SK-N-SH (cell line): ENCODE measurements around the gene USP11.

ENCODE experiments used
- EP300 ChIP-seq, 2 experiments: IDR thresholded peaks; 2 replicates each; pipeline versions ENCODE4 v1.4.0 to v1.6.1; 2012; ENCODE audit warnings: borderline replicate concordance in 1 of 2, low read depth in 1 of 2, low read length in 1 of 2
- FOXJ3 ChIP-seq: sonication (generic); formaldehyde crosslinking; IDR thresholded peaks from 2 replicates; pipeline ENCODE4 v1.5.1; 2020; ENCODE audit warnings: mild to moderate bottlenecking, missing genetic modification reagents
- FOXM1 ChIP-seq: IDR thresholded peaks from 2 replicates; pipeline ENCODE4 v1.4.0; 2012; ENCODE audit warnings: low read depth, mild to moderate bottlenecking
- JUND ChIP-seq: IDR thresholded peaks from 2 replicates; pipeline ENCODE4 v1.4.0; 2012
- MEF2A ChIP-seq: IDR thresholded peaks from 2 replicates; pipeline ENCODE4 v1.4.0; 2012; ENCODE audit warnings: low read depth, borderline replicate concordance
- POLR2AphosphoS5 ChIP-seq: IDR thresholded peaks from 2 replicates; pipeline ENCODE4 v1.6.1; 2012; ENCODE audit warnings: low read depth, low read length
- RAD21 ChIP-seq: IDR thresholded peaks from 2 replicates; pipeline ENCODE4 v1.6.1; 2012; ENCODE audit warnings: mild to moderate bottlenecking, low read length
- RFX5 ChIP-seq: IDR thresholded peaks from 2 replicates; pipeline ENCODE4 v1.6.1; 2012; ENCODE audit warnings: mild to moderate bottlenecking, improper control_type of control experiment, low read length
- TAF1 ChIP-seq: IDR thresholded peaks from 2 replicates; pipeline ENCODE4 v1.6.1; 2012; ENCODE audit warnings: low read depth, mild to moderate bottlenecking, low read length, moderate library complexity, borderline replicate concordance
- TCF12 ChIP-seq: IDR thresholded peaks from 2 replicates; pipeline ENCODE4 v1.4.0; 2012
- ZBTB33 ChIP-seq: IDR thresholded peaks from 2 replicates; pipeline ENCODE4 v1.4.0; 2012; ENCODE audit warnings: low read depth, borderline replicate concordance
- TF ChIP-seq, protein P1 (sequence below): fragments of 200-600 bp; sonication (generic); IDR thresholded peaks from 2 replicates; pipeline ENCODE4 v1.6.1; 2017; ENCODE audit warnings: antibody characterized with exemption, mild to moderate bottlenecking, moderate library complexity
- TF ChIP-seq, protein P2 (sequence below): fragments of 150-350 bp; IDR thresholded peaks from 2 replicates; pipeline ENCODE4 v1.6.1; 2017; ENCODE audit warnings: antibody characterized with exemption, low read length, low read depth, borderline replicate concordance
- TF ChIP-seq, protein P3 (sequence below): IDR thresholded peaks from 2 replicates; pipeline ENCODE4 v1.4.0; 2012; ENCODE audit warnings: low read depth, borderline replicate concordance

DNA sequence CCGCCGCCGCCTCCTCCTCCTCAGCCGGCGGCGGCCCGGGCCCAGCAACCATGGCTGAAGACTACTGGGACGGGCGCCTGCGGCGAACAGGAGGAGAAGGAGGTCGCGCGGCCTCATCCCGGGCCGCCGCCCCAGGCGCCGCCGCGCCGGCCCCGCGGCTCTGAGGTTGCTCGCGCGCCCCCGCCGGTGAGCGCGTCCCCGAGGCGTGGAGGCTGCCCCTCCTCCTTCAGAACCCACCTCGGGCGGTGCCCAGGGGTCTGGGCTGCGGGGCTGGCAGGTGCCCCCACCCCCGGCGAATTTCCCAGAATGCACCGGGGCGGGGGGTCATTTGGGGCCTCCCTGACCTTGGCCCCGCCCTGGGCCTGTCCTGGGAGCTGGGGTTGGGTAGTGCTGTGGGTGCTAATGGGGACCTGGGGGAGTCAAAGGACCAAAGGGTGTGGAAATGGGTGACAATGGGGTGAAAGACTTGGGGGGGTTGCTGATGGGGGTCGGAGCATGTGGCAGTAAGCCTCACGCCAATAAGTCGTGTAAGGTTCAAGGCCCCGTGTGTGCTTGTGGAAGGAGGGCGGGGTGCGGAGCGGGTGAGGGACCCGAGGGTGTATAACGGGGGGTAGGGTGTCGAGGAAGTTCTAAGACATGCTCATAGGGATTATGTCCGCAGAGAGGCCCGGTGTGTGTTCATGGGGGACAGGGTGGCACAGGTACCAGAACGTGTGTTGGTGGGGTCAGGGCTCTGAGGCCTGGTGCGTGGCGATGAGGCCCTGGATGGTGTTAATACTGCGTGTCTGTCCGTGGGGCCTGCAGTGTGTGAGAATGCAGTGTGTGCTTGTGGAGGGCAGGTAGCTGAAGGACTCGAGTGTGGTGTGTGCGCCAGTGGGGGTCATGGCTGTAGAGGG, 13.6 kb upstream of the USP11 start:
- no peak for TF ChIP-seq TAF1
- TF ChIP-seq ZBTB33: no peak
- TF ChIP-seq, protein P1, sequence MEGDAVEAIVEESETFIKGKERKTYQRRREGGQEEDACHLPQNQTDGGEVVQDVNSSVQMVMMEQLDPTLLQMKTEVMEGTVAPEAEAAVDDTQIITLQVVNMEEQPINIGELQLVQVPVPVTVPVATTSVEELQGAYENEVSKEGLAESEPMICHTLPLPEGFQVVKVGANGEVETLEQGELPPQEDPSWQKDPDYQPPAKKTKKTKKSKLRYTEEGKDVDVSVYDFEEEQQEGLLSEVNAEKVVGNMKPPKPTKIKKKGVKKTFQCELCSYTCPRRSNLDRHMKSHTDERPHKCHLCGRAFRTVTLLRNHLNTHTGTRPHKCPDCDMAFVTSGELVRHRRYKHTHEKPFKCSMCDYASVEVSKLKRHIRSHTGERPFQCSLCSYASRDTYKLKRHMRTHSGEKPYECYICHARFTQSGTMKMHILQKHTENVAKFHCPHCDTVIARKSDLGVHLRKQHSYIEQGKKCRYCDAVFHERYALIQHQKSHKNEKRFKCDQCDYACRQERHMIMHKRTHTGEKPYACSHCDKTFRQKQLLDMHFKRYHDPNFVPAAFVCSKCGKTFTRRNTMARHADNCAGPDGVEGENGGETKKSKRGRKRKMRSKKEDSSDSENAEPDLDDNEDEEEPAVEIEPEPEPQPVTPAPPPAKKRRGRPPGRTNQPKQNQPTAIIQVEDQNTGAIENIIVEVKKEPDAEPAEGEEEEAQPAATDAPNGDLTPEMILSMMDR: no peak
- no peak for TF ChIP-seq RFX5
- TF ChIP-seq FOXJ3 (CRISPR knock-in tag): no peak
- TF ChIP-seq, protein P2, sequence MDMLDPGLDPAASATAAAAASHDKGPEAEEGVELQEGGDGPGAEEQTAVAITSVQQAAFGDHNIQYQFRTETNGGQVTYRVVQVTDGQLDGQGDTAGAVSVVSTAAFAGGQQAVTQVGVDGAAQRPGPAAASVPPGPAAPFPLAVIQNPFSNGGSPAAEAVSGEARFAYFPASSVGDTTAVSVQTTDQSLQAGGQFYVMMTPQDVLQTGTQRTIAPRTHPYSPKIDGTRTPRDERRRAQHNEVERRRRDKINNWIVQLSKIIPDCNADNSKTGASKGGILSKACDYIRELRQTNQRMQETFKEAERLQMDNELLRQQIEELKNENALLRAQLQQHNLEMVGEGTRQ: no peak
- no peak for TF ChIP-seq RAD21
- TF ChIP-seq, protein P3, sequence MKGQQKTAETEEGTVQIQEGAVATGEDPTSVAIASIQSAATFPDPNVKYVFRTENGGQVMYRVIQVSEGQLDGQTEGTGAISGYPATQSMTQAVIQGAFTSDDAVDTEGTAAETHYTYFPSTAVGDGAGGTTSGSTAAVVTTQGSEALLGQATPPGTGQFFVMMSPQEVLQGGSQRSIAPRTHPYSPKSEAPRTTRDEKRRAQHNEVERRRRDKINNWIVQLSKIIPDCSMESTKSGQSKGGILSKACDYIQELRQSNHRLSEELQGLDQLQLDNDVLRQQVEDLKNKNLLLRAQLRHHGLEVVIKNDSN: no peak
- no peak for TF ChIP-seq FOXM1
- no peak for TF ChIP-seq POLR2AphosphoS5
- TF ChIP-seq MEF2A: no peak
- no peak for TF ChIP-seq TCF12
- TF ChIP-seq EP300 (IDR thresholded peaks at IDR 0.05; ENCODE audit: borderline replicate concordance in 1 of 2, low read depth in 1 of 2, low read length in 1 of 2): no peak
- no peak for TF ChIP-seq JUND
